Measurements from ENCODE around the gene NTM. TPM values are rescaled to one million over a fixed set of nuclear protein-coding genes. Genes with fewer than 3 reads are reported as not detected.

Gene NTM
- total and polyA plus RNA-seq, 2 of the 8 experiments (the other 6 are each of a cell fraction or from before 2014, with no cell fraction given) = 13.4 to 20.0 TPM

DNA sequence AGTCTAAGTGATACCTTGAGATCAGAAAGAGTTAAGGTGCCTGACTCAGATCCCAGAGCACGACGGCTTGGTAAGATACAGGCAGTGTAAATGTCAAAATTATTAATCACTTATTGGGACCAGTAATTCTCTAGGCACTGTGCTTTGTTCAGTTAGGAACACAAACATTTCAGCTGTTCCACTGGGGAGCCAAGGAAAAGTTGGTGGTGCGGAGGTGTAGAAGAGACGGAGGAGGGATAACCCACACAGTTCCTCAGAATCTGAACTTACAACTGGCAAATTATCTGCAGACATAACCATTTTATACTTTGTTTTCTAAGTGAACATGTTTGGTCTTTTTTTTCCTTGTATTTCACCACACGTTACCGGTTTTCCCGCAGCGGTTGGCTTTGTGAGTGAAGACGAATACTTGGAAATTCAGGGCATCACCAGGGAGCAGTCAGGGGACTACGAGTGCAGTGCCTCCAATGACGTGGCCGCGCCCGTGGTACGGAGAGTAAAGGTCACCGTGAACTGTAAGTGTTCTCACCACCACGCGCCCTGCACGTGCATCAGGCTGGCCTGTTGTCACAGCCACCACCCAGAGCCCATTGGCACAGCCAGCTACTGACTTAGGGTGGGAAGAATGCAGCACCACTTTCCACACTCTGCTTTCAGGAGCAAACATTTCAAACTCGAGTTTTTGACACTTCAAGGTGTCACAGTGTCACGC, 937.0 kb downstream of the NTM start (continued):
- TF ChIP-seq TAF1 (IDR thresholded peaks at IDR 0.05; ENCODE audit: low read depth, low read length) (no peak), SRF (IDR thresholded peaks at IDR 0.05; ENCODE audit: low read depth, low read length) (no peak), BRCA1 (IDR thresholded peaks at IDR 0.05; ENCODE audit: low read depth, low read length) (no peak)
